K562 (cell line): ENCODE results near the gene WSCD2. TPM values are rescaled to one million over a fixed set of nuclear protein-coding genes. Genes with fewer than 3 reads are reported as not detected.

Experiments used
- CTCF ChIP-seq, 3 experiments: IDR thresholded peaks in 2 of 3; conservative IDR thresholded peaks in 1 of 3; 2 replicates each; pipeline ENCODE4 v1.5.1; 2011 to 2012; ENCODE audit warnings: low read length in 3 of 3, mild to moderate bottlenecking in 3 of 3, control low read depth in 2 of 3, improper control_type of control experiment in 1 of 3, inconsistent platforms in 1 of 3, low read depth in 1 of 3, mixed read lengths in 1 of 3, moderate library complexity in 1 of 3; ENCODE audit not compliant: insufficient read depth in 2 of 3
- EHMT2 ChIP-seq: fragments of 450-650 bp; IDR thresholded peaks from 2 replicates; pipeline ENCODE4 v1.6.1; 2018; ENCODE audit warnings: antibody characterized with exemption
- EP400 ChIP-seq: fragments of 450-650 bp; IDR thresholded peaks from 2 replicates; pipeline ENCODE4 v1.6.1; 2017; ENCODE audit warnings: antibody characterized with exemption, mild to moderate bottlenecking, moderate library complexity
- FOSL1 ChIP-seq: fragments of 200-800 bp; sonication (Bioruptor generic); conservative IDR thresholded peaks from 2 replicates; pipeline ENCODE4 v1.6.1; 2016; ENCODE audit warnings: missing genetic modification characterization, missing compliant biosample characterization
- MITF ChIP-seq: IDR thresholded peaks from 2 replicates; pipeline ENCODE4 v1.6.1; 2014; ENCODE audit warnings: antibody characterized with exemption
- PRDM10 ChIP-seq: fragments of 450-650 bp; IDR thresholded peaks from 2 replicates; pipeline ENCODE4 v1.6.1; 2018; ENCODE audit not compliant: partially characterized antibody
- VEZF1 ChIP-seq: fragments of 200-800 bp; sonication (Bioruptor generic); IDR thresholded peaks from 2 replicates; pipeline ENCODE4 v1.6.1; 2017; ENCODE audit warnings: missing genetic modification characterization, missing compliant biosample characterization
- ZNF766 ChIP-seq: fragments of 200-800 bp; sonication (Bioruptor generic); conservative IDR thresholded peaks from 2 replicates; pipeline ENCODE4 v1.6.1; 2016; ENCODE audit warnings: missing genetic modification characterization, missing compliant biosample characterization
- polyA plus RNA-seq, 8 experiments: library from polyadenylated mRNA; depleted of rRNA in 4 of 8; stranded (reverse) in 5 of 8; unstranded in 3 of 8; fragments of >200 nt; fragmentation: Nextera tagmentation in 2 of 8; fragmentation: Illumina TruSeq in 1 of 8; extraction: Ambion mirVana in 2 of 8; extraction: Trizol in 1 of 8; gene quantifications; 2 replicates each; pipeline versions ENCODE4 v1.2.1 to v1.2.3, GENCODE V29; 2011 to 2014; ENCODE audit warnings: inconsistent platforms in 1 of 8, missing spikeins in 1 of 8
- total RNA-seq, 7 experiments: library from RNA; depleted of rRNA in 6 of 7; stranded (reverse); fragments of >200 nt in 6 of 7; fragmentation: Illumina TruSeq in 2 of 7; extraction: Trizol in 2 of 7; gene quantifications; 2 replicates each; pipeline versions ENCODE4 v1.2.1 to v1.2.3, GENCODE V29; 2011 to 2021; ENCODE audit warnings: low replicate concordance in 1 of 7

WSCD2 gene
- total and polyA plus RNA-seq, 9 of the 15 experiments (the other 6 are each of a cell fraction or from before 2014, with no cell fraction given) = 0.72 to 14.1 (median 4.0) TPM

GRCh38 chr12:108123402-108123801, 5.7 kb upstream of the WSCD2 start (continued):
- TF ChIP-seq PRDM10 = peak; percentile 41
- TF ChIP-seq EP400 = peak; percentile 68
- TF ChIP-seq FOSL1 (tag) = peak; percentile 69
- peak; percentile 95 for TF ChIP-seq MITF
- TF ChIP-seq CTCF (IDR thresholded peaks at IDR 0.05 in 2 of 3, conservative IDR thresholded peaks at IDR 0.05 in 1 of 3; ENCODE audit: insufficient read depth in 2 of 3, low read depth in 1 of 3, low read length in 3 of 3) = no peak
- TF ChIP-seq EHMT2 = peak; percentile 52
- TF ChIP-seq VEZF1 = peak; percentile 62
- peak; percentile 84; the same call in 1 of the 2 replicates for TF ChIP-seq ZNF766 (CRISPR knock-in tag)
